ENCODE results near the gene MYO5C. TPM values are rescaled to one million over a fixed set of nuclear protein-coding genes. Genes with fewer than 3 reads are reported as not detected.

Gene MYO5C
- total RNA-seq, 2 donors from 2014 or later: 19.1 to 26.7 TPM

- Histone ChIP-seq H3K4me1 (ENCODE audit: control insufficient read depth, insufficient read depth, low read length) (no peaks in the 10 kb centered on the region), H3K27me3 (ENCODE audit: control insufficient read depth, insufficient read depth, low read length, poor library complexity, severe bottlenecking) (no peaks in the 10 kb centered on the region), H3K9me3 (ENCODE audit: control insufficient read depth, low read length) (no peaks in the 10 kb centered on the region), H3K4me3 (ENCODE audit: low read length) (no peak overlapping the region), H3K9ac (ENCODE audit: extremely low read depth, low read length, poor library complexity, severe bottlenecking) (no peak overlapping the region), H3K27ac (ENCODE audit: low read depth, low read length) (no peak overlapping the region), H3K36me3 (ENCODE audit: control insufficient read depth, insufficient read depth, low read length) (peaks cover 24% of the 10 kb centered on the region)
- H3K27me3 Mint-ChIP-seq (ENCODE audit: insufficient read depth): no peaks in the 10 kb centered on the region
- DNase-seq: no peak
- no peak overlapping the region for H3K27ac Mint-ChIP-seq
- WGBS, 2 experiments (ENCODE audit: insufficient coverage in 1 of 2, insufficient read length in 1 of 2): 93% methylated on average over 3 of the region's 3 CpGs; no CpG with 5 or more reads in 1 of the 2 experiments
- H3K9me3 Mint-ChIP-seq: no peaks in the 10 kb centered on the region
- TF ChIP-seq CTCF (conservative IDR thresholded peaks at IDR 0.05): no peak
- H3K4me3 Mint-ChIP-seq: no peak overlapping the region
- no peaks in the 10 kb centered on the region for H3K4me1 Mint-ChIP-seq
- H3K36me3 Mint-ChIP-seq (ENCODE audit: low read depth): peaks cover 61% of the 10 kb centered on the region
Measured at GRCh38 chr15:52238149-52238548, 57.5 kb downstream of the MYO5C start.

- Histone ChIP-seq H3K4me1 (ENCODE audit: control insufficient read depth, insufficient read depth, low read length) (peaks cover 2% of the 10 kb centered on the region), H3K36me3 (ENCODE audit: control insufficient read depth, insufficient read depth, low read length) (peaks cover 22% of the 10 kb centered on the region), H3K9ac (ENCODE audit: extremely low read depth, low read length, poor library complexity, severe bottlenecking) (no peak overlapping the region), H3K9me3 (ENCODE audit: control insufficient read depth, low read length) (no peaks in the 10 kb centered on the region), H3K27ac (ENCODE audit: low read depth, low read length) (no peak overlapping the region), H3K4me3 (ENCODE audit: low read length) (no peak overlapping the region), H3K27me3 (ENCODE audit: control insufficient read depth, insufficient read depth, low read length, poor library complexity, severe bottlenecking) (no peaks in the 10 kb centered on the region)
- Mint-ChIP-seq H3K4me3 (no peak overlapping the region), H3K36me3 (ENCODE audit: low read depth) (peaks cover 44% of the 10 kb centered on the region), H3K9me3 (no peaks in the 10 kb centered on the region), H3K27ac (no peak overlapping the region), H3K4me1 (peaks cover 14% of the 10 kb centered on the region), H3K27me3 (ENCODE audit: insufficient read depth) (no peaks in the 10 kb centered on the region)
- TF ChIP-seq CTCF (conservative IDR thresholded peaks at IDR 0.05): no peak
- 92 to 97% methylated on average over 7 to 8 of the region's 8 CpGs for WGBS, 2 experiments (ENCODE audit: insufficient coverage in 1 of 2, insufficient read length in 1 of 2)
- DNase-seq: no peak
Measured at GRCh38 chr15:52236013-52236412, 59.6 kb downstream of the MYO5C start.

- no peaks in the 10 kb centered on the region for H3K9me3 Mint-ChIP-seq
- no peak overlapping the region for H3K27ac Mint-ChIP-seq
- no peak overlapping the region for H3K4me3 Mint-ChIP-seq
- Histone ChIP-seq H3K9ac (ENCODE audit: extremely low read depth, low read length, poor library complexity, severe bottlenecking) (no peak overlapping the region), H3K27me3 (ENCODE audit: control insufficient read depth, insufficient read depth, low read length, poor library complexity, severe bottlenecking) (no peaks in the 10 kb centered on the region), H3K4me1 (ENCODE audit: control insufficient read depth, insufficient read depth, low read length) (peaks cover 4% of the 10 kb centered on the region), H3K4me3 (ENCODE audit: low read length) (no peak overlapping the region), H3K27ac (ENCODE audit: low read depth, low read length) (no peak overlapping the region), H3K9me3 (ENCODE audit: control insufficient read depth, low read length) (no peaks in the 10 kb centered on the region), H3K36me3 (ENCODE audit: control insufficient read depth, insufficient read depth, low read length) (peaks cover 22% of the 10 kb centered on the region)
- no peak for DNase-seq
- H3K36me3 Mint-ChIP-seq (ENCODE audit: low read depth): peaks cover 38% of the 10 kb centered on the region
- no peaks in the 10 kb centered on the region for H3K27me3 Mint-ChIP-seq (ENCODE audit: insufficient read depth)
- TF ChIP-seq CTCF (conservative IDR thresholded peaks at IDR 0.05): no peak
- peaks cover 16% of the 10 kb centered on the region for H3K4me1 Mint-ChIP-seq
- 82 to 83% methylated on average over 10 to 17 of the region's 17 CpGs for WGBS, 2 experiments (ENCODE audit: insufficient coverage in 1 of 2, insufficient read length in 1 of 2)
Measured at GRCh38 chr15:52234596-52235541, 60.7 kb downstream of the MYO5C start.

Measured in endodermal cell (in vitro differentiated cells).